WTC11 (cell line): ENCODE data around the gene OR4D11. TPM values are rescaled to one million over a fixed set of nuclear protein-coding genes. Genes with fewer than 3 reads are reported as not detected.

Experiments used
- ATAC-seq: fragments of 200-7000 bp; cut with Tn5 transposase; 2 replicates; pipeline ENCODE4 v1.10.0; 2021; ENCODE audit warnings: mild to moderate bottlenecking, moderate library complexity
- CTCF ChIA-PET: fragments of 300-600 bp; sonication (Branson Sonifier 250); formaldehyde crosslinking; loops from one replicate; lab custom pipeline; 2021; ENCODE audit warnings: antibody characterized with exemption; lab: Charles Lee
- POLR2A ChIA-PET: fragments of 350-600 bp; sonication (Branson Sonifier 250); formaldehyde crosslinking; loops from one replicate; lab custom pipeline; 2021; ENCODE audit warnings: antibody characterized with exemption; lab: Charles Lee
- DNase-seq: peaks from one replicate; pipeline ENCODE4 v3.0.0; 2021; ENCODE audit warnings: low spot score
- H3K27ac Mint-ChIP-seq: 2 replicates; pipeline ENCODE4 v1.8.0; 2021; ENCODE audit warnings: mixed read lengths
- H3K27me3 Mint-ChIP-seq: 2 replicates; pipeline ENCODE4 v1.8.0; 2021; ENCODE audit warnings: low read depth, mild to moderate bottlenecking, moderate library complexity, mixed read lengths
- H3K36me3 Mint-ChIP-seq: 2 replicates; pipeline ENCODE4 v1.8.0; 2021; ENCODE audit warnings: mixed read lengths
- H3K4me1 Mint-ChIP-seq: 2 replicates; pipeline ENCODE4 v1.8.0; 2022; ENCODE audit warnings: mixed read lengths
- H3K4me3 Mint-ChIP-seq: 2 replicates; pipeline ENCODE4 v1.8.0; 2021; ENCODE audit warnings: mild to moderate bottlenecking, moderate library complexity, mixed read lengths
- H3K9me3 Mint-ChIP-seq: 2 replicates; pipeline ENCODE4 v1.8.0; 2021; ENCODE audit warnings: mixed read lengths
- EMX1 ChIP-seq: fragments of 250-450 bp; sonication (Bioruptor Pico); IDR thresholded peaks from 2 replicates; pipeline ENCODE4 v1.8.0; 2021; ENCODE audit warnings: mild to moderate bottlenecking
- FOXP4 ChIP-seq: sonication (generic); formaldehyde crosslinking; IDR thresholded peaks from 2 replicates; pipeline ENCODE4 v1.8.0; 2022; ENCODE audit warnings: mild to moderate bottlenecking, missing genetic modification reagents
- GABPB1 ChIP-seq: sonication (generic); formaldehyde crosslinking; IDR thresholded peaks from 2 replicates; pipeline ENCODE4 v1.8.1; 2023; ENCODE audit warnings: mild to moderate bottlenecking, missing genetic modification reagents
- GRHL2 ChIP-seq: fragments of 250-450 bp; sonication (Bioruptor Pico); IDR thresholded peaks from 2 replicates; pipeline ENCODE4 v1.8.0; 2022; ENCODE audit warnings: mild to moderate bottlenecking, moderate library complexity; ENCODE audit not compliant: insufficient replicate concordance, severe bottlenecking
- KAT7 ChIP-seq: sonication (generic); formaldehyde crosslinking; IDR thresholded peaks from 2 replicates; pipeline ENCODE4 v1.8.1; 2023; ENCODE audit warnings: missing genetic modification reagents, mild to moderate bottlenecking, borderline replicate concordance
- OVOL2 ChIP-seq: fragments of 250-450 bp; sonication (Bioruptor Pico); IDR thresholded peaks from 2 replicates; pipeline ENCODE4 v1.9.0; 2021; ENCODE audit warnings: mild to moderate bottlenecking, borderline replicate concordance
- RELA ChIP-seq: sonication (generic); formaldehyde crosslinking; IDR thresholded peaks from 2 replicates; pipeline ENCODE4 v1.8.1; 2022; ENCODE audit warnings: missing genetic modification reagents, mild to moderate bottlenecking, borderline replicate concordance
- RORB ChIP-seq: fragments of 250-450 bp; sonication (Bioruptor Pico); IDR thresholded peaks from 2 replicates; pipeline ENCODE4 v1.9.0; 2021; ENCODE audit warnings: mild to moderate bottlenecking
- SP1 ChIP-seq: sonication (generic); formaldehyde crosslinking; conservative IDR thresholded peaks from 2 replicates; pipeline ENCODE4 v1.8.1; 2022; ENCODE audit warnings: missing genetic modification reagents
- total RNA-seq: library from RNA; stranded (reverse); gene quantifications from 3 replicates; pipeline ENCODE4 v1.2.3, GENCODE V29; 2021
- TF ChIP-seq, protein P1 (sequence below): sonication (generic); formaldehyde crosslinking; IDR thresholded peaks from 2 replicates; pipeline ENCODE4 v1.8.0; 2022; ENCODE audit warnings: mild to moderate bottlenecking, missing genetic modification reagents
- TF ChIP-seq, protein P2 (sequence below): fragments of 250-450 bp; sonication (Bioruptor Pico); IDR thresholded peaks from 2 replicates; pipeline ENCODE4 v1.9.0; 2021; ENCODE audit warnings: moderate library complexity, mild to moderate bottlenecking, inconsistent platforms, borderline replicate concordance
- TF ChIP-seq, protein P3 (sequence below): sonication (generic); formaldehyde crosslinking; IDR thresholded peaks from 2 replicates; pipeline ENCODE4 v1.8.0; 2022; ENCODE audit warnings: mild to moderate bottlenecking, missing genetic modification reagents
- TF ChIP-seq, protein P4 (sequence below): fragments of 250-450 bp; sonication (Bioruptor Pico); IDR thresholded peaks from 2 replicates; pipeline ENCODE4 v1.9.0; 2021; ENCODE audit warnings: mild to moderate bottlenecking, borderline replicate concordance
- TF ChIP-seq, protein P5 (sequence below): sonication (generic); formaldehyde crosslinking; IDR thresholded peaks from 2 replicates; pipeline ENCODE4 v1.8.1; 2023; ENCODE audit warnings: mild to moderate bottlenecking, moderate library complexity, missing genetic modification reagents

The OR4D11 gene
- total RNA-seq, 1 experiment from 2014 or later, result not detected

- Mint-ChIP-seq H3K36me3 (no peaks in the 10 kb centered on the region), H3K27me3 (peaks cover 7% of the 10 kb centered on the region), H3K4me1 (peaks cover 20% of the 10 kb centered on the region), H3K4me3 (peak overlapping the region; percentile 86), H3K27ac (peak overlapping the region; percentile 89), H3K9me3 (no peaks in the 10 kb centered on the region)
- CTCF ChIA-PET, result interaction anchor here (0.6 to 2.8 kb wide), 2 partner anchors 14 to 17 kb away, joined by 3 to 28 read pairs; no protein-coding TSS in a partner anchor
- POLR2A ChIA-PET, result interaction anchor here (1.4 kb wide), 1 partner anchor 65 kb away, joined by 4 read pairs; the partner anchor contains the start of gene OSBP
- DNase-seq (peak; percentile 80), ATAC-seq (peak; percentile 7)
- TF ChIP-seq RORB (CRISPR knock-in tag), result no peak
- TF ChIP-seq SP1 (CRISPR knock-in tag), result 0 out of 2 replicates have a peak, but pooled peaks have one; percentile 5
- TF ChIP-seq, protein P1, sequence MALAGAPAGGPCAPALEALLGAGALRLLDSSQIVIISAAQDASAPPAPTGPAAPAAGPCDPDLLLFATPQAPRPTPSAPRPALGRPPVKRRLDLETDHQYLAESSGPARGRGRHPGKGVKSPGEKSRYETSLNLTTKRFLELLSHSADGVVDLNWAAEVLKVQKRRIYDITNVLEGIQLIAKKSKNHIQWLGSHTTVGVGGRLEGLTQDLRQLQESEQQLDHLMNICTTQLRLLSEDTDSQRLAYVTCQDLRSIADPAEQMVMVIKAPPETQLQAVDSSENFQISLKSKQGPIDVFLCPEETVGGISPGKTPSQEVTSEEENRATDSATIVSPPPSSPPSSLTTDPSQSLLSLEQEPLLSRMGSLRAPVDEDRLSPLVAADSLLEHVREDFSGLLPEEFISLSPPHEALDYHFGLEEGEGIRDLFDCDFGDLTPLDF, result no peak
- TF ChIP-seq, protein P2, sequence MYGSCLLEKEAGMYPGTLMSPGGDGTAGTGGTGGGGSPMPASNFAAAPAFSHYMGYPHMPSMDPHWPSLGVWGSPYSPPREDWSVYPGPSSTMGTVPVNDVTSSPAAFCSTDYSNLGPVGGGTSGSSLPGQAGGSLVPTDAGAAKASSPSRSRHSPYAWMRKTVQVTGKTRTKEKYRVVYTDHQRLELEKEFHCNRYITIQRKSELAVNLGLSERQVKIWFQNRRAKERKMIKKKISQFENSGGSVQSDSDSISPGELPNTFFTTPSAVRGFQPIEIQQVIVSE (CRISPR knock-in tag), result no peak
- peak; percentile 42; the same call in 1 of the 2 replicates for TF ChIP-seq GABPB1 (CRISPR knock-in tag)
- no peak for TF ChIP-seq KAT7 (CRISPR knock-in tag)
- TF ChIP-seq, protein P3, sequence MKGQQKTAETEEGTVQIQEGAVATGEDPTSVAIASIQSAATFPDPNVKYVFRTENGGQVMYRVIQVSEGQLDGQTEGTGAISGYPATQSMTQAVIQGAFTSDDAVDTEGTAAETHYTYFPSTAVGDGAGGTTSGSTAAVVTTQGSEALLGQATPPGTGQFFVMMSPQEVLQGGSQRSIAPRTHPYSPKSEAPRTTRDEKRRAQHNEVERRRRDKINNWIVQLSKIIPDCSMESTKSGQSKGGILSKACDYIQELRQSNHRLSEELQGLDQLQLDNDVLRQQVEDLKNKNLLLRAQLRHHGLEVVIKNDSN (CRISPR knock-in tag), result no peak
- no peak for TF ChIP-seq RELA (CRISPR knock-in tag)
- no peak for TF ChIP-seq OVOL2
- 0 out of 2 replicates have a peak, but pooled peaks have one; percentile 41 for TF ChIP-seq EMX1 (CRISPR knock-in tag)
- TF ChIP-seq FOXP4 (CRISPR knock-in tag), result no peak
- TF ChIP-seq, protein P4, sequence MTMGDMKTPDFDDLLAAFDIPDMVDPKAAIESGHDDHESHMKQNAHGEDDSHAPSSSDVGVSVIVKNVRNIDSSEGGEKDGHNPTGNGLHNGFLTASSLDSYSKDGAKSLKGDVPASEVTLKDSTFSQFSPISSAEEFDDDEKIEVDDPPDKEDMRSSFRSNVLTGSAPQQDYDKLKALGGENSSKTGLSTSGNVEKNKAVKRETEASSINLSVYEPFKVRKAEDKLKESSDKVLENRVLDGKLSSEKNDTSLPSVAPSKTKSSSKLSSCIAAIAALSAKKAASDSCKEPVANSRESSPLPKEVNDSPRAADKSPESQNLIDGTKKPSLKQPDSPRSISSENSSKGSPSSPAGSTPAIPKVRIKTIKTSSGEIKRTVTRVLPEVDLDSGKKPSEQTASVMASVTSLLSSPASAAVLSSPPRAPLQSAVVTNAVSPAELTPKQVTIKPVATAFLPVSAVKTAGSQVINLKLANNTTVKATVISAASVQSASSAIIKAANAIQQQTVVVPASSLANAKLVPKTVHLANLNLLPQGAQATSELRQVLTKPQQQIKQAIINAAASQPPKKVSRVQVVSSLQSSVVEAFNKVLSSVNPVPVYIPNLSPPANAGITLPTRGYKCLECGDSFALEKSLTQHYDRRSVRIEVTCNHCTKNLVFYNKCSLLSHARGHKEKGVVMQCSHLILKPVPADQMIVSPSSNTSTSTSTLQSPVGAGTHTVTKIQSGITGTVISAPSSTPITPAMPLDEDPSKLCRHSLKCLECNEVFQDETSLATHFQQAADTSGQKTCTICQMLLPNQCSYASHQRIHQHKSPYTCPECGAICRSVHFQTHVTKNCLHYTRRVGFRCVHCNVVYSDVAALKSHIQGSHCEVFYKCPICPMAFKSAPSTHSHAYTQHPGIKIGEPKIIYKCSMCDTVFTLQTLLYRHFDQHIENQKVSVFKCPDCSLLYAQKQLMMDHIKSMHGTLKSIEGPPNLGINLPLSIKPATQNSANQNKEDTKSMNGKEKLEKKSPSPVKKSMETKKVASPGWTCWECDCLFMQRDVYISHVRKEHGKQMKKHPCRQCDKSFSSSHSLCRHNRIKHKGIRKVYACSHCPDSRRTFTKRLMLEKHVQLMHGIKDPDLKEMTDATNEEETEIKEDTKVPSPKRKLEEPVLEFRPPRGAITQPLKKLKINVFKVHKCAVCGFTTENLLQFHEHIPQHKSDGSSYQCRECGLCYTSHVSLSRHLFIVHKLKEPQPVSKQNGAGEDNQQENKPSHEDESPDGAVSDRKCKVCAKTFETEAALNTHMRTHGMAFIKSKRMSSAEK, result no peak
- no peak for TF ChIP-seq GRHL2 (CRISPR knock-in tag)
- TF ChIP-seq, protein P5, sequence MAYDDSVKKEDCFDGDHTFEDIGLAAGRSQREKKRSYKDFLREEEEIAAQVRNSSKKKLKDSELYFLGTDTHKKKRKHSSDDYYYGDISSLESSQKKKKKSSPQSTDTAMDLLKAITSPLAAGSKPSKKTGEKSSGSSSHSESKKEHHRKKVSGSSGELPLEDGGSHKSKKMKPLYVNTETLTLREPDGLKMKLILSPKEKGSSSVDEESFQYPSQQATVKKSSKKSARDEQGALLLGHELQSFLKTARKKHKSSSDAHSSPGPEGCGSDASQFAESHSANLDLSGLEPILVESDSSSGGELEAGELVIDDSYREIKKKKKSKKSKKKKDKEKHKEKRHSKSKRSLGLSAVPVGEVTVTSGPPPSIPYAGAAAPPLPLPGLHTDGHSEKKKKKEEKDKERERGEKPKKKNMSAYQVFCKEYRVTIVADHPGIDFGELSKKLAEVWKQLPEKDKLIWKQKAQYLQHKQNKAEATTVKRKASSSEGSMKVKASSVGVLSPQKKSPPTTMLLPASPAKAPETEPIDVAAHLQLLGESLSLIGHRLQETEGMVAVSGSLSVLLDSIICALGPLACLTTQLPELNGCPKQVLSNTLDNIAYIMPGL (CRISPR knock-in tag), result peak; percentile 54
Measured at GRCh38 chr11:59550842-59551658, 47.7 kb downstream of the OR4D11 start.
